ENCODE data around the gene IGSF3.

DNA sequence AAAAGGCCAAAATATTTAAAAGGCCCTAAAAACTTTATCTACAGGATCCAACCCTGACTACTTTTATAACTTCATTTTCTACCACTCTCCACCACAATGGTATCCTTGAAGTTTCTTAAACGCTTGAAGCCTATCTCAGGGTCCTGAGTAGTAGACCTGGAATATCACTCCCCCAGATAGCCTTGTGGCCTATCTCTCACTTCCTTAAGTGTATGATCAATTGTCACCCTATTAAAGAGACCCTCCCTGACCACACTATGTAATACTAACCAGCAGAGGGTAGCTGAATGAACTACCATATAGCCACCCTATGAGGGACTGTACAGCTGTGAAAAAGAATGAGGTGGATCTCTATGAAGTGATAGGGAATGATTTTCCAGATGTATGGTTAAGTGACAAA lies 102.3 kb downstream of the IGSF3 start:
- TF ChIP-seq POLR2A (IDR thresholded peaks at IDR 0.05) (no peak), EP300 (IDR thresholded peaks at IDR 0.05) (no peak), POLR2AphosphoS5 (IDR thresholded peaks at IDR 0.05) (no peak)
- TF ChIP-seq, protein P1, sequence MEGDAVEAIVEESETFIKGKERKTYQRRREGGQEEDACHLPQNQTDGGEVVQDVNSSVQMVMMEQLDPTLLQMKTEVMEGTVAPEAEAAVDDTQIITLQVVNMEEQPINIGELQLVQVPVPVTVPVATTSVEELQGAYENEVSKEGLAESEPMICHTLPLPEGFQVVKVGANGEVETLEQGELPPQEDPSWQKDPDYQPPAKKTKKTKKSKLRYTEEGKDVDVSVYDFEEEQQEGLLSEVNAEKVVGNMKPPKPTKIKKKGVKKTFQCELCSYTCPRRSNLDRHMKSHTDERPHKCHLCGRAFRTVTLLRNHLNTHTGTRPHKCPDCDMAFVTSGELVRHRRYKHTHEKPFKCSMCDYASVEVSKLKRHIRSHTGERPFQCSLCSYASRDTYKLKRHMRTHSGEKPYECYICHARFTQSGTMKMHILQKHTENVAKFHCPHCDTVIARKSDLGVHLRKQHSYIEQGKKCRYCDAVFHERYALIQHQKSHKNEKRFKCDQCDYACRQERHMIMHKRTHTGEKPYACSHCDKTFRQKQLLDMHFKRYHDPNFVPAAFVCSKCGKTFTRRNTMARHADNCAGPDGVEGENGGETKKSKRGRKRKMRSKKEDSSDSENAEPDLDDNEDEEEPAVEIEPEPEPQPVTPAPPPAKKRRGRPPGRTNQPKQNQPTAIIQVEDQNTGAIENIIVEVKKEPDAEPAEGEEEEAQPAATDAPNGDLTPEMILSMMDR (IDR thresholded peaks at IDR 0.05): no peak
